ENCODE results near the gene FBXW7.

The FBXW7 gene

DNA sequence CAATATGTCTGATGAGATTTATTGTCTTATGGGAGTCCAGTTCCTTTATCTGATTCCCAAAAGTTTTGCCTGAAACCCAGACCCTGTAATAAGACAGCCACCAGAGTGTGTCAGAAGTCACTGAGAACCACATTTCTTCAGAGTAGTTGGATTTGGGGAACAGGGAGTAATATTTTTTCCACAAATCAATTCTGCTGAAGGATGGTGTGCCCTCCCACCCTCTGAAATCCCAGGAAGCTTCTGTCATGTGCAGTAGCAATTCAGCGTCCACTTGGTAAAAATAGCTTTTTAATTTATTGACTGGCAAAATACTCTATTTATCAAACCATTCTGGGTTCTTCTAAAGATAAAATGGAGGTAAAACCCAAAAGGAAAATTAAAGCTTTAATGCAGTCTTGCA lies 229.4 kb downstream of the FBXW7 start:
- H3K27me3 ChIP-seq, result no peaks in the 10 kb centered on the region
- H3K4me3 ChIP-seq, result no peak overlapping the region
- H3K4me2 ChIP-seq, result no peak overlapping the region
- H3K27ac ChIP-seq, result no peak overlapping the region
- H3K9me3 ChIP-seq, result no peaks in the 10 kb centered on the region
- no peak for TF ChIP-seq Cebpa-rat (IDR thresholded peaks at IDR 0.05)
- H3K36me3 ChIP-seq, result no peaks in the 10 kb centered on the region
- H3K4me1 ChIP-seq, result peaks cover 27% of the 10 kb centered on the region
- no peak overlapping the region for H3K9ac ChIP-seq
- H4K20me1 ChIP-seq, result no peaks in the 10 kb centered on the region

DNA sequence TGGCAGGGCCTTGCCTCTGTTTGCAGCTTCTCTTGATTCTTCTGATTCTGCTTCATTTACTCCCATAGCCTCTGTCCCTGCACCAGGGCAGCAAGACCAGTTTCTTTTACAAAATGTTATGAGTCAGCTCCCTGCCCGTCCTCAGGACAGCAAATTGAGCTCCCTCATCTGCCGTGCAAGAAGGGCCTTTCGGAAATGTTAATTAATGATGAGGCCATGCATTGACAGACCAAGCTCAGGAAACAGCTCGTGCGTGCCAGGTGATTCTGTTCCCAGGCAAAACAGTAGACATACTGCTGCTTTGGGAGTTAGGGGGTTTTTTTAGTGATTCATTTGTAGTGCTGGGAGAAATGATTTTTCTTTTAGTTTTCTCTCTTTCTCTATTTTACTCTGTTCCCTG lies 231.7 kb downstream of the FBXW7 start:
- TF ChIP-seq Cebpa-rat (IDR thresholded peaks at IDR 0.05), result no peak
- Histone ChIP-seq H3K9me3 (no peaks in the 10 kb centered on the region), H3K27ac (no peak overlapping the region), H3K9ac (no peak overlapping the region), H3K36me3 (no peaks in the 10 kb centered on the region), H3K27me3 (no peaks in the 10 kb centered on the region), H3K4me2 (no peak overlapping the region), H3K4me1 (peaks cover 14% of the 10 kb centered on the region; the same call in 1 of the 2 replicates), H4K20me1 (no peaks in the 10 kb centered on the region), H3K4me3 (no peak overlapping the region)

DNA sequence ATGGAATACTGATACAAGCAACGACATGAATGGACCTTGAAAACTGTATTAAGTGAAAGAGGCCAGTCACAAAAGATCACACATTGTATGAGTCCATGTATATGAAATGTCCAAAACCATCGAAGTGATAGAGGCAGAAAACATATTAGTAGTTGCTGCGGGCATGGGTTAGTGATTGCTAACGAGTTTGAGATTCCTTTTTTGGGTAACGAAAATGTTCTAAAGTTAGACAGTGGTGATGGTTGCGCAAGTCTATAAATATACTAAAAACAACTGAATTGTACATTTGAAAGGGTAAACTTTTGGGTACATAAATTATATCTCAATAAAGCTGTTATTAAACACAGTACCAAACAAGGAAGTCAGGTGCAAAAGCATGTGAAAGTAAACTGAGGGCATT lies 234.5 kb downstream of the FBXW7 start:
- no peak overlapping the region for H3K4me2 ChIP-seq
- no peaks in the 10 kb centered on the region for H3K36me3 ChIP-seq
- H3K4me3 ChIP-seq, result no peak overlapping the region
- peaks cover 15% of the 10 kb centered on the region; the same call in 1 of the 2 replicates for H3K4me1 ChIP-seq
- no peaks in the 10 kb centered on the region for H4K20me1 ChIP-seq
- TF ChIP-seq Cebpa-rat (IDR thresholded peaks at IDR 0.05), result no peak
- no peak overlapping the region for H3K9ac ChIP-seq
- H3K27me3 ChIP-seq, result no peaks in the 10 kb centered on the region
- no peak overlapping the region for H3K27ac ChIP-seq
- H3K9me3 ChIP-seq, result no peaks in the 10 kb centered on the region

DNA sequence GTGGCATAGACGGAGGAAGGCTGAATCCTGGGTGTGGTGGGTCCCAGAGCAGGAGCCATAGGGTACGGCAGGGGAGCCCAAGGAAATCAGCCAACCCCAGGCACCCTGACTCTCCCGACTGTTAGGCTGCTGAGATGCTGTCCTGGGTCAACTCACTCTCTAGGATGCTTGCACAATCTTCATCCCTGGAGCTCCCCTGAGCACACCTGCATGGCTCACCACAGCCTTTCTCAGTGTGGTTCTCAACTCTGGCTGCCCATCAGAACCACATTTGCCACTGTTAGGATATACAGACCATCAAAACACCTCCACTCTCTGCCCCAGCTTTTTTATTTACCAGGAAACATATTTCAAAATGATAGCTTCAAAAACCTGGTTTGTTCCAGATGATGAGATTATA lies 236.3 kb downstream of the FBXW7 start:
- Histone ChIP-seq H3K27me3 (no peaks in the 10 kb centered on the region), H3K9ac (no peak overlapping the region), H3K9me3 (no peaks in the 10 kb centered on the region), H4K20me1 (no peaks in the 10 kb centered on the region), H3K4me1 (peaks cover 15% of the 10 kb centered on the region; the same call in 1 of the 2 replicates), H3K4me3 (no peak overlapping the region), H3K36me3 (no peaks in the 10 kb centered on the region), H3K27ac (no peak overlapping the region), H3K4me2 (no peak overlapping the region)
- no peak for TF ChIP-seq Cebpa-rat (IDR thresholded peaks at IDR 0.05)

DNA sequence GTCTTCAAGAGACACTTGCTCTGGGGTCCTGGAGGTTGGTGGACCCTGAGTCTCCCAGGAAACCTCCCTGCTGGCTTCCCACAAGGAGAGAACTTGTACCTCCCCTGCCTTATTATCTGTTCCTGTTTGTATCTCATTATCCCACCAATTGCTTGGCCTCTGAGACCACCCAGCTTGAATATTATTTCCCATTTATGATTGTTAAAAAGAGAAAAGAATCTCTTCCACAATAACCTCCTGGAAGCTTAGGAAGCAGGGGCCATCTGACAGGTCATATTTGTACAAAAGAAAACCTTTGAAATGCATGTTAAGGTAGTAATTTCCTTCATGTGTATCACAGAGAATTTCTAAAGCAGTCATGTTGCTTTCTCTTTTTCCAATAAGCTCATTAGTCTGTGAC lies 239.5 kb downstream of the FBXW7 start:
- no peak overlapping the region for H3K4me2 ChIP-seq
- TF ChIP-seq Cebpa-rat (IDR thresholded peaks at IDR 0.05), result no peak
- H3K9me3 ChIP-seq, result no peaks in the 10 kb centered on the region
- peaks cover 11% of the 10 kb centered on the region; the same call in 1 of the 2 replicates for H3K4me1 ChIP-seq
- H3K36me3 ChIP-seq, result no peaks in the 10 kb centered on the region
- no peak overlapping the region for H3K9ac ChIP-seq
- no peaks in the 10 kb centered on the region for H4K20me1 ChIP-seq
- no peak overlapping the region for H3K4me3 ChIP-seq
- H3K27ac ChIP-seq, result no peak overlapping the region
- no peaks in the 10 kb centered on the region for H3K27me3 ChIP-seq

DNA sequence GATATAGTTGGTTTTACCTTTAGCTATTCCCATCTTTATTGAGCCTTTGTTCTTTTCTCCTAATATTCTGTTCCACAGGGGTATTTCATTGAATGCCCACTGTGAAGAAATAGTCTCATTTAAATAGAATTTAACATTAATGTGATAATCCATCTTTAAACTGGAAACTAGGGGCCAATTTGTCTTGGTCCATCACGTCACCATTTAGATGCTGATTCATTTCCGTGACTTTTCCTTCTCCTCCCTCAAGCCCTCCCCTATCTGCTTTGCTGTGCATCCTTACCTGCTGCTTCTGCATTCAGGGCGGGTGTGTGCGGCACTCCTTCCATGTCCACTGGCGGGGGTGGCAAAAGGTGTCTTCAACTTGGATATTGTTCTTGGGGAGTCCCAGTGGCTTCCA lies 241.1 kb downstream of the FBXW7 start:
- H4K20me1 ChIP-seq, result no peaks in the 10 kb centered on the region
- no peaks in the 10 kb centered on the region for H3K9me3 ChIP-seq
- H3K36me3 ChIP-seq, result no peaks in the 10 kb centered on the region
- peaks cover 7% of the 10 kb centered on the region; the same call in 1 of the 2 replicates for H3K4me1 ChIP-seq
- TF ChIP-seq Cebpa-rat (IDR thresholded peaks at IDR 0.05), result no peak
- H3K27ac ChIP-seq, result no peak overlapping the region
- H3K4me2 ChIP-seq, result no peak overlapping the region
- H3K27me3 ChIP-seq, result no peaks in the 10 kb centered on the region
- H3K4me3 ChIP-seq, result no peak overlapping the region
- no peak overlapping the region for H3K9ac ChIP-seq

DNA sequence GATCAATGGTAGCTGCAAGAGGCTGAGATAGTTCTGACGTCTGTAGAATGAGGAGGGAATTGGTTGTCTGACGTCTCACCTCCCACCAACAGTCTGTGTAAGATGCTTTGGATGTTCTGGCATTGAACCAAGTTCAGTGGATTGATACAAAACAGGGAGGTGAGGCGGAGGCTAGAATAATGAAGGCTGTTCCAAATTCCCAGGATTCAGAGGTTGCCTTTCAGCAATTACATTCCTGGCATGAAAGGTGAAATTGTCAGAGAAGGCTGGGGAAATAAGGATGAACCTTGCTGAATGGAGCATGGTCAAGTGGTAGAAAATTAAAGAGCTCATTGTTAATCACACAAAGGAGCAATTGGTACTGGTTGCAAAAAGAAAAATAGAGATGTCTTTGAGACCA lies 241.6 kb downstream of the FBXW7 start:
- no peak overlapping the region for H3K27ac ChIP-seq
- H3K4me3 ChIP-seq, result no peak overlapping the region
- no peaks in the 10 kb centered on the region for H3K9me3 ChIP-seq
- no peak for TF ChIP-seq Cebpa-rat (IDR thresholded peaks at IDR 0.05)
- H3K27me3 ChIP-seq, result no peaks in the 10 kb centered on the region
- H3K9ac ChIP-seq, result no peak overlapping the region
- H3K4me1 ChIP-seq, result peaks cover 7% of the 10 kb centered on the region; the same call in 1 of the 2 replicates
- no peak overlapping the region for H3K4me2 ChIP-seq
- no peaks in the 10 kb centered on the region for H4K20me1 ChIP-seq
- H3K36me3 ChIP-seq, result no peaks in the 10 kb centered on the region

DNA sequence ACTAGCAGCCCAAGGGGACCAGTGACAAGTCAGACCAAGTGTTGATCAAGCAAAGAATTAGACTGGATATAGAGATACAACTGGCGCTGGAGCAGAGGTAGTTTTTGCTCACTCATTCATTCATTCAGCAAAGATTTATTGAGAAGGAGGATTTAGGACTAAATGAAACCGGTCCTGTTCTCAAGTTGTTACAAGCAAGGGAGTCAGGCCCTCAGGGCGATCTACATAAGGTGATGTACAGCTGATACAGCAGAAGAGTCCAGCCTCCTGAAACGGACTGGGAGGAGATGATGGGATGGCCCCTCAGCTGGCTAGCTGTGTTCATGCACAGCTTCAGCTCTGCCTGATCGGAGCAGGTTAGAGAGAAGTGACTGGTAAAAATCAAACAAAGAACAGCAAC lies 242.4 kb downstream of the FBXW7 start:
- no peaks in the 10 kb centered on the region for H4K20me1 ChIP-seq
- no peaks in the 10 kb centered on the region for H3K9me3 ChIP-seq
- TF ChIP-seq Cebpa-rat (IDR thresholded peaks at IDR 0.05), result no peak
- H3K36me3 ChIP-seq, result no peaks in the 10 kb centered on the region
- H3K4me1 ChIP-seq, result peaks cover 4% of the 10 kb centered on the region; the same call in 1 of the 2 replicates
- H3K4me3 ChIP-seq, result no peak overlapping the region
- H3K27ac ChIP-seq, result no peak overlapping the region
- H3K27me3 ChIP-seq, result no peaks in the 10 kb centered on the region
- H3K9ac ChIP-seq, result no peak overlapping the region
- H3K4me2 ChIP-seq, result no peak overlapping the region

DNA sequence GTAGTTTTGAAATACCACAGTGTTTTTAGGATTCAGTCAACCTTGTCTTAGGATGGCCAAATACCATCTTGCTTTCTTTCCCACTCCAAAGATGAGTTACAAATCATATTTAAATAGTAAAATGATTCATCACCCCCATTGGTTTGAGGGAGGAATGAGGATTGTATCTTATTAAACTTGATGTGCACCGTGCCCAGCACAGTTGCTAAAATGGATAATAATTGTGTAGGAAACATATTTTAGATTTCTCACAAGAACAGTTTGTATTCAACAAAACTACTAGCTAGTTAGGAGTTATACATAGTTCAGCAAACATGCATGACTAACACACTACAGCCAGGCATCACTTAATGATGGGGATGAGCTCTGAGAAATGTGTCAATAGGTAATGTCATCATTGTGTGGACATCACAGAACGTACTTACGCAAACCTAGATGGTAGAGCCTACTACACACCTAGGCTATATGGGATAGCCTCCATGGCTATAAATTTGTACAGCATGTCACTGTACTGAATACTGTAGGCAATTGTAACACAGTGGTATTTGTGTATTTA lies 245.4 kb downstream of the FBXW7 start:
- H3K4me3 ChIP-seq, result no peak overlapping the region
- H3K4me1 ChIP-seq, result no peaks in the 10 kb centered on the region
- H3K4me2 ChIP-seq, result no peak overlapping the region
- H4K20me1 ChIP-seq, result no peaks in the 10 kb centered on the region
- no peaks in the 10 kb centered on the region for H3K9me3 ChIP-seq
- no peak overlapping the region for H3K27ac ChIP-seq
- no peak for TF ChIP-seq Cebpa-rat (IDR thresholded peaks at IDR 0.05)
- H3K36me3 ChIP-seq, result no peaks in the 10 kb centered on the region
- no peak overlapping the region for H3K9ac ChIP-seq
- no peaks in the 10 kb centered on the region for H3K27me3 ChIP-seq

DNA sequence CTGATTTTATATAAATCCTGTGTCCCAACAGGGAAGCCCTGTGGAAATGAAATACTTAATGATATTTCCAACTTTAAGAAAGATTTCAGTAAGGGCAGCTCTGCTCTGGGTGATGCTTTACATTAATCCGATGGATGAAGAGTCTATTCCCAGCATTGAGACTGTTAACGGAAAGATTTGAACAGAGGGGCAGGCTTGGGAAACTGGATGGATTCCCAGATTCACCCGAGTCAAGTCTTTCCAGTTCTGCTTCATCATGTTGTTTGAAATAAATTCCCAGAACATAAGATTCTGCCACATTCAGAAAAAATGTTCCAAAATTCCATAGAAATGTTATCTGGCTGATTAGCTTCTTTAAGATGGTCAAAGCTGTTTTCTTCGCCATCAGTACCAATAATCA lies 246.0 kb downstream of the FBXW7 start:
- Histone ChIP-seq H3K9me3 (peaks cover 5% of the 10 kb centered on the region; the same call in 1 of the 2 replicates), H3K36me3 (no peaks in the 10 kb centered on the region), H3K4me2 (no peak overlapping the region), H3K27me3 (no peaks in the 10 kb centered on the region), H4K20me1 (no peaks in the 10 kb centered on the region), H3K9ac (no peak overlapping the region), H3K4me1 (no peaks in the 10 kb centered on the region), H3K4me3 (no peak overlapping the region), H3K27ac (no peak overlapping the region)
- no peak for TF ChIP-seq Cebpa-rat (IDR thresholded peaks at IDR 0.05)

DNA sequence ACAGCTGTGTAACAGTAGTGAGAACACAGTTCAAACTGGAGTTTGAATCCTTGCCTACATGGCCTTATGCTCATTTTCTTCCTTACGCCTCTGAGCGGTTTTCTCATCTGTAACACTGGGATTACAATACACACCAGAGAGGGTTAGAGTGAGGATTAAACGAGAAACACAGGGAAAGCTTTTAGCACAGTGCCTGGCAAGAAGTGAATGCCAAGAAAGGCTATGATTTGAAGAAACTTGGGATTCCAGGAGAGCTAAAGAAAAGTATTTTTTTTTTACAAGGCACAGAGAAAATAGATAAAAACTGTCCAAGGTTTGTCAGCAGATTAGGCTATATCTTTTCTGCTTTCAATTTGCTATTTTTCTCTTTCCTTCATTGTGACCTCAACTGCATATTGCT lies 246.4 kb downstream of the FBXW7 start:
- Histone ChIP-seq H3K27me3 (no peaks in the 10 kb centered on the region), H3K36me3 (no peaks in the 10 kb centered on the region), H3K4me2 (no peak overlapping the region), H3K4me1 (no peaks in the 10 kb centered on the region), H3K9me3 (peaks cover 6% of the 10 kb centered on the region; the same call in 1 of the 2 replicates), H4K20me1 (no peaks in the 10 kb centered on the region), H3K27ac (no peak overlapping the region), H3K4me3 (no peak overlapping the region), H3K9ac (no peak overlapping the region)
- no peak for TF ChIP-seq Cebpa-rat (IDR thresholded peaks at IDR 0.05)
